ENCODE data around the gene ABHD16B.

ABHD16B gene

GRCh38 chr20:63898882-63899558 is 37.7 kb downstream of the ABHD16B start:
- Mint-ChIP-seq H3K27ac (peak overlapping the region; percentile 55), H3K36me3 (ENCODE audit: low read depth) (peaks cover 30% of the 10 kb centered on the region), H3K4me1 (peaks cover 66% of the 10 kb centered on the region), H3K27me3 (no peaks in the 10 kb centered on the region), H3K9me3 (no peaks in the 10 kb centered on the region), H3K4me3 (no peak overlapping the region)
- DNase-seq (no peak), ATAC-seq (no peak)

GRCh38 chr20:63900413-63900812 is 39.1 kb downstream of the ABHD16B start:
- Mint-ChIP-seq H3K27ac (no peak overlapping the region), H3K4me3 (no peak overlapping the region), H3K9me3 (no peaks in the 10 kb centered on the region), H3K36me3 (ENCODE audit: low read depth) (peaks cover 30% of the 10 kb centered on the region), H3K4me1 (peaks cover 68% of the 10 kb centered on the region), H3K27me3 (no peaks in the 10 kb centered on the region)
- ATAC-seq (no peak), DNase-seq (no peak)

GRCh38 chr20:63903796-63904561 is 42.7 kb downstream of the ABHD16B start:
- Mint-ChIP-seq H3K4me1 (peaks cover 51% of the 10 kb centered on the region), H3K27me3 (no peaks in the 10 kb centered on the region), H3K4me3 (no peak overlapping the region), H3K36me3 (ENCODE audit: low read depth) (peaks cover 13% of the 10 kb centered on the region), H3K9me3 (no peaks in the 10 kb centered on the region), H3K27ac (peak overlapping the region; percentile 3)
- DNase-seq (no peak), ATAC-seq (no peak)

GRCh38 chr20:63908008-63908682 is 46.8 kb downstream of the ABHD16B start:
- H3K4me3 Mint-ChIP-seq, result no peak overlapping the region
- H3K27me3 Mint-ChIP-seq, result no peaks in the 10 kb centered on the region
- no peaks in the 10 kb centered on the region for H3K9me3 Mint-ChIP-seq
- no peak for DNase-seq
- H3K36me3 Mint-ChIP-seq (ENCODE audit: low read depth), result peaks cover 8% of the 10 kb centered on the region
- H3K27ac Mint-ChIP-seq, result no peak overlapping the region
- peaks cover 43% of the 10 kb centered on the region for H3K4me1 Mint-ChIP-seq
- peak; percentile 30 for ATAC-seq

- DNase-seq (no peak), ATAC-seq (peak; percentile 22)
- Mint-ChIP-seq H3K4me3 (no peak overlapping the region), H3K27me3 (no peaks in the 10 kb centered on the region), H3K27ac (peak overlapping the region; percentile 11), H3K36me3 (ENCODE audit: low read depth) (peaks cover 19% of the 10 kb centered on the region), H3K4me1 (peaks cover 34% of the 10 kb centered on the region), H3K9me3 (no peaks in the 10 kb centered on the region)
Observed at GRCh38 chr20:63911176-63911575, 49.9 kb downstream of the ABHD16B start.

Measured in activated naive CD8-positive, alpha-beta T cell treated with anti-CD3 and anti-CD28 coated beads, Interleukin-2, amount 50 U/mL, for 24 hours (primary cell).